Measurements from ENCODE around the gene BLMH.

Gene BLMH

GRCh38 chr17:30218799-30219198 lies 72.9 kb downstream of the BLMH start:
- TF ChIP-seq MAX (IDR thresholded peaks at IDR 0.05; ENCODE audit: low read depth, low read length) (no peak), CTCF (IDR thresholded peaks at IDR 0.05; ENCODE audit: low read depth, low read length) (no peak), MYC (IDR thresholded peaks at IDR 0.05; ENCODE audit: low read depth, low read length) (no peak), POLR2A (IDR thresholded peaks at IDR 0.05; ENCODE audit: extremely low read depth, insufficient read length) (no peak)
- no peak overlapping the region for H3K4me3 ChIP-seq (ENCODE audit: low read depth, low read length)
- no peak for DNase-seq (ENCODE audit: low read depth)

- H3K4me3 ChIP-seq (ENCODE audit: low read depth, low read length): no peak overlapping the region
- TF ChIP-seq CTCF (IDR thresholded peaks at IDR 0.05; ENCODE audit: low read depth, low read length) (no peak), MAX (IDR thresholded peaks at IDR 0.05; ENCODE audit: low read depth, low read length) (no peak), MYC (IDR thresholded peaks at IDR 0.05; ENCODE audit: low read depth, low read length) (no peak), POLR2A (IDR thresholded peaks at IDR 0.05; ENCODE audit: extremely low read depth, insufficient read length) (no peak)
- DNase-seq (ENCODE audit: low read depth): no peak
Measured at GRCh38 chr17:30217746-30218245, 73.9 kb downstream of the BLMH start.

- no peak overlapping the region for H3K4me3 ChIP-seq (ENCODE audit: low read depth, low read length)
- no peak for DNase-seq (ENCODE audit: low read depth)
- no peak for TF ChIP-seq MYC (IDR thresholded peaks at IDR 0.05; ENCODE audit: low read depth, low read length)
- no peak for TF ChIP-seq CTCF (IDR thresholded peaks at IDR 0.05; ENCODE audit: low read depth, low read length)
- no peak for TF ChIP-seq POLR2A (IDR thresholded peaks at IDR 0.05; ENCODE audit: extremely low read depth, insufficient read length)
- no peak for TF ChIP-seq MAX (IDR thresholded peaks at IDR 0.05; ENCODE audit: low read depth, low read length)
Measured at GRCh38 chr17:30217054-30217453, 74.7 kb downstream of the BLMH start.

- TF ChIP-seq POLR2A (IDR thresholded peaks at IDR 0.05; ENCODE audit: extremely low read depth, insufficient read length): no peak
- TF ChIP-seq CTCF (IDR thresholded peaks at IDR 0.05; ENCODE audit: low read depth, low read length): no peak
- TF ChIP-seq MAX (IDR thresholded peaks at IDR 0.05; ENCODE audit: low read depth, low read length): no peak
- no peak for TF ChIP-seq MYC (IDR thresholded peaks at IDR 0.05; ENCODE audit: low read depth, low read length)
- H3K4me3 ChIP-seq (ENCODE audit: low read depth, low read length): no peak overlapping the region
Measured at GRCh38 chr17:30212750-30213149, 79.0 kb downstream of the BLMH start.

GRCh38 chr17:30211371-30211770 lies 80.4 kb downstream of the BLMH start:
- TF ChIP-seq POLR2A (IDR thresholded peaks at IDR 0.05; ENCODE audit: extremely low read depth, insufficient read length) (no peak), MYC (IDR thresholded peaks at IDR 0.05; ENCODE audit: low read depth, low read length) (no peak), CTCF (IDR thresholded peaks at IDR 0.05; ENCODE audit: low read depth, low read length) (no peak), MAX (IDR thresholded peaks at IDR 0.05; ENCODE audit: low read depth, low read length) (no peak)
- no peak overlapping the region for H3K4me3 ChIP-seq (ENCODE audit: low read depth, low read length)
- DNase-seq (ENCODE audit: low read depth): no peak

More at GRCh38 chr17:30212750-30213149, 79.0 kb downstream of the BLMH start:
- DNase-seq (ENCODE audit: low read depth): no peak
